IPS DF 6.9 (cell line): ENCODE results near the gene NAA15.
"Not testable (repeated sequence)": the region's sequence is repeated elsewhere in the genome, so short reads cannot be mapped to it uniquely, and the experiment has no call there.

Source experiments
- DNase-seq: peaks from one replicate; pipeline ENCODE4 v3.0.0-alpha.2; 2013; ENCODE audit warnings: low read depth, low spot score
- H3K27ac ChIP-seq: one replicate; pipeline ENCODE4 v1.5.1; 2013; ENCODE audit warnings: low read length, control low read depth
- H3K27me3 ChIP-seq: 2 replicates; pipeline ENCODE4 v1.6.1; 2013; ENCODE audit warnings: mild to moderate bottlenecking, low read length; ENCODE audit not compliant: control insufficient read depth, insufficient read depth
- H3K36me3 ChIP-seq: 2 replicates; pipeline ENCODE4 v1.6.1; 2013; ENCODE audit warnings: low read length; ENCODE audit not compliant: control insufficient read depth, insufficient read depth
- H3K4me1 ChIP-seq: 2 replicates; pipeline ENCODE4 v1.6.1; 2013; ENCODE audit warnings: low read length; ENCODE audit not compliant: control insufficient read depth, insufficient read depth
- H3K4me3 ChIP-seq: 2 replicates; pipeline ENCODE4 v1.5.1; 2013; ENCODE audit warnings: mild to moderate bottlenecking, low read length
- H3K9me3 ChIP-seq: 2 replicates; pipeline ENCODE4 v1.6.1; 2013; ENCODE audit warnings: low read length, inconsistent platforms; ENCODE audit not compliant: control insufficient read depth, insufficient read depth
- WGBS: extraction: QIAGEN DNeasy Blood & Tissue Kit; methylation state at CpG from one replicate; pipeline ENCODE4 v1.1.7; 2013; ENCODE audit warnings: mixed read lengths, missing lambda C conversion rate; ENCODE audit not compliant: insufficient read length, insufficient coverage; 5-methylcytosine and 5-hydroxymethylcytosine counted together

Gene NAA15

GRCh38 chr4:139458999-139459398 is 157.7 kb downstream of the NAA15 start:
- Histone ChIP-seq H3K9me3 (no peaks in the 10 kb centered on the region), H3K4me3 (no peak overlapping the region), H3K4me1 (peaks cover 1% of the 10 kb centered on the region; the same call in 1 of the 2 replicates), H3K27me3 (no peaks in the 10 kb centered on the region), H3K36me3 (no peaks in the 10 kb centered on the region), H3K27ac (no peak overlapping the region)
- WGBS: no CpG with 5 or more reads among the region's 3 CpGs
- no peak for DNase-seq

GRCh38 chr4:139460565-139460964 is 159.3 kb downstream of the NAA15 start:
- Histone ChIP-seq H3K9me3 (no peaks in the 10 kb centered on the region), H3K27me3 (no peaks in the 10 kb centered on the region), H3K27ac (peak overlapping the region; percentile 32), H3K4me3 (no peak overlapping the region), H3K36me3 (no peaks in the 10 kb centered on the region), H3K4me1 (peaks cover 1% of the 10 kb centered on the region; the same call in 1 of the 2 replicates)
- no peak for DNase-seq
- WGBS: no CpG with 5 or more reads among the region's 3 CpGs

GRCh38 chr4:139461022-139461628 is 159.8 kb downstream of the NAA15 start:
- Histone ChIP-seq H3K9me3 (no peaks in the 10 kb centered on the region), H3K4me1 (peaks cover 1% of the 10 kb centered on the region; the same call in 1 of the 2 replicates), H3K27ac (peak overlapping the region; percentile 32), H3K36me3 (no peaks in the 10 kb centered on the region), H3K27me3 (no peaks in the 10 kb centered on the region), H3K4me3 (no peak overlapping the region)
- no CpG with 5 or more reads among the region's 5 CpGs for WGBS
- peak; percentile 71 for DNase-seq

GRCh38 chr4:139464512-139464911 is 163.2 kb downstream of the NAA15 start:
- DNase-seq, H3K27ac ChIP-seq, H3K36me3 ChIP-seq, H3K4me1 ChIP-seq, H3K4me3 ChIP-seq, H3K27me3 ChIP-seq, H3K9me3 ChIP-seq: not testable (repeated sequence)
- no CpG with 5 or more reads among the region's 5 CpGs for WGBS

- no peak for DNase-seq
- Histone ChIP-seq H3K4me3 (no peak overlapping the region), H3K27ac (no peak overlapping the region), H3K36me3 (no peaks in the 10 kb centered on the region), H3K4me1 (no peaks in the 10 kb centered on the region), H3K27me3 (no peaks in the 10 kb centered on the region), H3K9me3 (no peaks in the 10 kb centered on the region)
- WGBS: no CpG with 5 or more reads among the region's 4 CpGs
Observed at GRCh38 chr4:139465922-139466321, 164.6 kb downstream of the NAA15 start.

GRCh38 chr4:139468756-139469155 is 167.5 kb downstream of the NAA15 start:
- not testable (repeated sequence) for H3K36me3 ChIP-seq, H3K4me1 ChIP-seq, H3K27me3 ChIP-seq, DNase-seq, H3K9me3 ChIP-seq, H3K4me3 ChIP-seq, H3K27ac ChIP-seq

GRCh38 chr4:139469216-139469615 is 167.9 kb downstream of the NAA15 start:
- no CpG with 5 or more reads among the region's 2 CpGs for WGBS
- DNase-seq: no peak
- H3K36me3 ChIP-seq: no peaks in the 10 kb centered on the region; the same call in 1 of the 2 replicates

More at GRCh38 chr4:139469216-139469615, 167.9 kb downstream of the NAA15 start:
- no peak overlapping the region for H3K4me3 ChIP-seq
- no peaks in the 10 kb centered on the region for H3K27me3 ChIP-seq
- H3K4me1 ChIP-seq: no peaks in the 10 kb centered on the region
- H3K9me3 ChIP-seq: no peaks in the 10 kb centered on the region
- H3K27ac ChIP-seq: no peak overlapping the region
